GM21360 (cell line): ENCODE data around the gene FAM229A.
A peak's percentile ranks its signal among the peaks of the same experiment; 100 is the strongest.

Experiments
- ATAC-seq: cut with Tn5 transposase; IDR thresholded peaks from one replicate; pipeline ENCODE4 v1.9.1; 2021; ENCODE audit warnings: mild to moderate bottlenecking, moderate library complexity; ENCODE audit not compliant: unreplicated experiment

FAM229A gene

DNA sequence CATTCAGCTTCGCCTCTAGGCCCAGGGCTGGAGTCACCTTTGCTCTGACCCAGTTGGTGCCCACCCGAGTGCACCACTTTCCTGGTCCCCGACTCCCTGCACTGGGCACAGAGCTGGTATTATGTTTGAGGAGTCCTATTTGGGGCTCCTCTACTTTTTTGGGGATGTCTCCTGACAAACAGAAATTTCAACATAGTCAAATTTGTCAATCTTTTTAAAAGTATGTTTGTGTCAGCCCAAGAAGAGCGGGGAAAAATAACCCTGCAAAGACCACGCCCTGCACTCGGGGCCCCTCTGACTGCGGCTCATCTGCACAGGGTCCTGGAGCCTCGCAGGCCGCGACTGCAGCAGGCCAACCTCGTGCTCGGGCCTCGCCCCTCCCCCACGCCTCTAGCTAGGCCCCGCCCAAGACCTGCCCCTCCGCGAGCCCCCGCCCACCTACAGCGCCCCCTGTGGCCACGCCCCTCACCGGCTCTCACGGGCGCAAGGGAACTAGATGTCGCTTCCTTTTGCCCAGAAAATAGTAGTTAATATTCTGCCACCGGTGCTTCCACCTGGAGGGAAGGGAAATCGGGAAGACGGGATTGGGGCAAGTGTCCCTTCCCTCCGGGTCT is 11.4 kb downstream of the FAM229A start:
- ATAC-seq, result peak; percentile 20

DNA sequence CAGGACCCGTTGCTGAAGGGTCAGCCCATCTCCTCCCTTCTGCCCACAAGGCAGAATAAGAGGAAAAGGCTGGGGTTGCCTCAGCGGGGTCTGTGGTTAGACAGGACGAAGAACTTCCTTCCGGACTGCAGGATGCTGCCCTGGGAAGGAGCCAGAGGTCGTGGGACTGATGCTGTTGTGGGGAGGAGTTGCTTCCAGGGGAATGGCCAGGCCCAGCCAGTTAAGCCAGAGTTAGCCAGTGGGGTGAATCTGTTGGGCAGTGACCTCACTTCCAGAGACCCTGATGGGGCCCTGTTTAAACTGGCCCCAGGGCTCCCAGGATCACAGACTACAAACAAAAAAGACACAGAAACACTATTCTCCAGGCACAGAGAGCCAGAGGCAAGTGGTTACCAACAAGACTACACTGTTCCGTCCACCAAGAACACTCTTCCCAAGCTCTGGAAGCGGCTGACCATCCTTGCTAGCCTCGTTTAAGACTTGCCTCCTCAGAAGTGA is 13.0 kb downstream of the FAM229A start:
- ATAC-seq, result no peak

DNA sequence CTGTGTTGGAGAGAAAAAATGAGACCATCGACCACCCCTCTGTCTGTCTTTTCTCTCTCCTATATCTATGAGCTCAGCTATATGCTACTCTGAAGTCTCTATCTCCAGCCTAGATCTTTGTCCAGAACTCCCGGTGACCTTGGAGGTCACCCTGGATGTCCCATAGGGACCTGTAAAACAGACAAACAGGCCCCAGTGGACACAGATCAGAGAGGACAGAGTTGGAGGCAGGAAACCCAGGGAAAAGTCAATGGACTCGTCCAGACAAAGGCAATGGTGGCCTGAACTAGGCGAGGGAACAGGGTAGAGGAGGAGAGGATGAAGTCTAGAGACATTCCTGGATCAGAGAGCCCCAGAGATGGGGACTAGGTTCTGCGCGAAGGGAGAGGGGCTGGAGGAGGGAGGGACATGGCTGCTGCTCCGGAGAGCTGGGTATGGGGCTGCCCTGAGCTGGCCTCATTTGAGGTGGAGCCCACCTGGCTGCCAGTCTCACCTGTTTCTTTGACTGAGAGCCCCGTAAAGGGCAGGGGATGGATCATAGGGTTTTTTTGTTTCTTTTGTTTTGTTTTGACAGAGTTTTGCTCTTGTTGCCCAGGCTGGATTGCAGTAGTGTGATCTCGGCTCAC is 15.6 kb downstream of the FAM229A start:
- no peak for ATAC-seq

DNA sequence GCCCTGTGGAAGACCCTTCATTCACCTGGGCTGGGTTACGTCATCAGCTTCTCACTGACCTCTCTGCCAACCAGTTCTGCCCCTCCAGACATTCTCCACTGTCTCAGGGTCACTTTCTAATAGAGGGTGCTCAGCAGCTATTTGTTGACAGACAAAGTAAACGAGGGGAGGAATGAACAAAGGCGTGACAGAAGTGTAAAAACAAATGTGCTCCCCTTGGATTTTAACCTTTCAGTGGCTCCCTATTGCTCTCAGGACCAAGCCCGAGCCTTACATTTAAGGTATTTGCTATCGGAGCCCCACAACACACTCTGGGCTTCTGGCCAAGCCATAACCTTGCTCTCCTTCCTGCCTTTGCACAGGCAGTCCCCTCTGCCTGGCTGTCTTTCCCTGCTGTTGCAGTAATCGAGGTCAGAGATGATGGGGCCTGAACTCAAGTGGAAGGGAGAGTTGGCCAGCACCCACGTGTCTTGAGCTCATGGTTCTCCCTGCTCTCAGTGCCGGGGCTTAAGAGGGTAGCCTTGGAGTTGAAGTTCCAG is 16.9 kb downstream of the FAM229A start:
- ATAC-seq, result no peak

DNA sequence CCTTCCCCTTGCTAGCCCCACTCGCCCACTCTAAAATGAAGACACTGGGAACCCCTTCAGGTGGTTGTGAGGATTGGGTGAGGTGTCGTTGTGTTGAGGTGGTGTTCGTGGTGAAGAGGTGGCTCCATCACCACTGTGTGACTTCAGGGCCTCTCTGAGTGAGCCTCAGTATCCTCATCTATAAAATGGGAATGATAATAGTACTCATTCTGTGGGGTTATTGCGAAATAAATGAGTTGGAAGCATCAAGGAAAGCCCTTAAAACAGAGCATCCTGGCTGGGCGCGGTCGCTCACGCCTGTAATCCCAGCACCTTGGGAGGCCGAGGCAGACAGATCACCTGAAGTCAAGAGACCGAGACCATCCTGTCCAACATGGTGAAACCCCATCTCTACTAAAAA is 19.6 kb downstream of the FAM229A start:
- ATAC-seq, result no peak

DNA sequence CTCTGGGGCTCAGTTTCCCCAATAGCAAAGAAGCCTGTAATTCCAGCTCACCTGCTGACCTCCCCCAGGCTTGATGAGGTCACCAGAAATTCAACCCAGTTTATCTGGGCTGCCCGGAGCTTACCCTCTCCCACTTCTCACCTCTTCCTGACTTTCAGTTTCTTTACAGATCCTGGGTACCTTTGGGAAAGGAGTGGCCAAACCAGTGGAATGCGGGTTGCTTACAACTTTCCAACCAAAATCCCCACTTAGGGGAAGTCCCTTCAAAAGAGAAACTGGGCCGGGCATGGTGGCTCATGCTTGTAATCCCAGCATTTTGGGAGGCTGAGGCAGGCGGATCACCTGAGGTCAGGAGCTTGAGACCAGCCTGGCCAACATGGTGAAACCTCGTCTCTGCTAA is 20.3 kb downstream of the FAM229A start:
- no peak for ATAC-seq

DNA sequence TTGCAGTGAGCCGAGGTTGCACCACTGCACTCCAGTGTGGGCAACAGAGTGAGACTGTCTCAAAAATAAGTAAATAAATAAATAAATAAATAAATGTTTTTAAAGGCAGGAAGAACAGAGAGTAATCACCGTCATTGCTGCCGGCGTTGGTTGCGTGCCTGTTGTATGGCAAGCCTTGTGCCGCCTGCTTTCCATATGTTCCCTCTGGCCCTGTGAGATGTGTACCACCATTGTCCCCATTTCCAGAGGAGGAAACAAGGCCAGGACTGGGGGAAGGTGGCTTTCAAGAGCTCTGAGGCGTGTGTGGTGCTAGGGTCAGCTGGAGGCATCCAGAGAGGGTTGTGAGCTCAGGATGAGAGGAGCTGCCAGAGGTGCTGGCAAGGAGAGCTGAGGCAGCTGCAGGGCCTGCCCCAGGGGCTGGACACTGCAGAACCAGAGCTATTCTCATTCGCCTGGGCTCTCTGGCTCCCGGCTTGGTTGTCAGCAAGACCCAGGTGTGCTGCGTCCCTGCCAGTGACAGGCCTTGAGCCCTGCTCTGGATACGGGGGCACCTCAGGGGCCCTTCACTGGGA is 21.0 kb downstream of the FAM229A start:
- no peak for ATAC-seq

DNA sequence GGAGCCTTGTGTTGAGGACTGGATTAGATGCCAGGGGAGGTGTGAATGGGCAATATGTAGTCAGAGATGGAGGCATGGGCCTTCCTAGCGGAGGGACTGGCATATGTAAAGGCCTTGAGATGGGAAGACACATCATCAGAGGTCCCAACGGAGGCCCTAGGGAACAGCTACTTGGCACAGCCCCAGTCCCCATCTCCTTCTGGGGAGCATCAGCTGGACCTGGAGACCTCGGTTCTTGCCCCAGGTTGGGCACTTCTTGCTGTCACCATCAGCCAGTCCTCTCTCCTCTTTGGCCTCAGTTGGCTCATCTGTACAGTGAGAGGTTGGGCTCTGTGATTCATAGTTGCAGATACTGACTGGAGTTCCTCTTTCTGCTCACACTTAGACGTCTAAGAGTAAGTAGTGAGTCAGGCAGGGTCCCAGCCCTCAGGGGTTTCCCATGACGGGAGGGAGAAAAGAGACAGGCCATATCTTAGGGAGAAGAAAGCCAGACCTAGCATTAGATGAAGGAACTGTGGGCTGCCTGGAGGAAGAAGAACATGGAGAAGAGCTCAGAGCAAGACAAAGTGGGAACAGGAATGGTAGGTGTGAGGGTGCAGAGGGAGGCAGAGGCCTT is 22.8 kb downstream of the FAM229A start:
- ATAC-seq, result no peak

DNA sequence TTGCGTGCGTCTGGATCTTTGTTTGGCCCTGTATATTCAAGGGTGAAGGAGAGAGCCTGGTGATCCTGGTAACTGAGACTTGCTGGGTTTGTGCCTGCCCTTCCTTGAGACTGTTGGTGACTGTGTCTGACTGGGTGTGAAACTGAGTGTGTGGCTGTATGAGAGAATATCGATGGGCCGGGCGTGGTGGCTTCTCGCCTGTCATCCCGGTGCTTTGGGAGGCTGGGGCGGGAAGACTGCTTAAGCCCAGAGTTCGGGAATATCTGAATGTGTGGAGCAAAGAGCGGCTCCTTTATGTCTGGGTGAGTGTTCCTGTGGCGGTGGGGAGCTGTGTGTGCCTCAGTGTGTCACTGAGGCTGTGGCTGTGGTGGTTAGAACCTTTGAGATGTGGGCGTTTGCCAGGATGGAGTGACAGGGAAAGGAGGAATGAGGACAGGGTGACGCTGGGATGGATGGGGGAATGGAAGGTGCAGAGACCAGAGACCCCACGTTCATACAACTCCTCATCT is 23.6 kb downstream of the FAM229A start:
- no peak for ATAC-seq

DNA sequence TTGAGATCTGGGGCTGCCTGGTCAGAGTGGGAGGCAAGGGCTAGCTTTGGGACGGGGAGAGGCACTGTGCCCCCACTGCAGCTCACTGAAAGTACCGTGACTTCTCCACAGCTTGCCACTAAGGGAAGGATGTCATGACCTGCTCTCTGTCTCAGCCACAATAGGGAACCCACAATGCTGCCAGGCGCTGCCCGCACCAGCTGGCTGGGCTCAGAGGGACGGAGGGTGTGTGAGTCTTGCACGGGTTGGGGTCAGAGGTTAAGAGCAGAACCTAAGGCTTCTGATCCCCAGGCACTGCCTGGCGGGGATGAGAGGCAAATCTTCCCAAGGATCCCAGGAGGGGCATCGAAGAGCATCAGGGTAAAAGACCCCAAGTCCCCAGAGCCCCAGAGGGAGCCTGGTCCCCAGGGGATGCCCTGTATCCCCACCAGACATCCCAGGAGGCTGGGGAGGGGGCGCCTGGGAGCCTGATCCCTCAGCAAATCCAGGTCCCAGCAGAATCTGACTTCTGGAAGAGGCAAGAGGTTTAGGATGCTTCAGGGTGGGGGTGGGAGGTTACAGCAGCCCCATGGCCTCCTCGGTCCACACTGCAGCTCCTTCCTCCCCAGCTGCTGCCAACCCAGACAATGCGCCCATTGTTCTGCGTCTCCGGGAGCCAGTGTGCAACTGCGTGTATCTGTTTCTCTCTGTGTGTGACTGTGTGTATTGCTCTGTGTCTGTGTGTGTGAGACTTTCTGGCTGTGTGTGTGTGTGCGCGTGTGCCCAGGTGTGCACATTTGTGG is 24.2 kb downstream of the FAM229A start:
- ATAC-seq, result no peak

DNA sequence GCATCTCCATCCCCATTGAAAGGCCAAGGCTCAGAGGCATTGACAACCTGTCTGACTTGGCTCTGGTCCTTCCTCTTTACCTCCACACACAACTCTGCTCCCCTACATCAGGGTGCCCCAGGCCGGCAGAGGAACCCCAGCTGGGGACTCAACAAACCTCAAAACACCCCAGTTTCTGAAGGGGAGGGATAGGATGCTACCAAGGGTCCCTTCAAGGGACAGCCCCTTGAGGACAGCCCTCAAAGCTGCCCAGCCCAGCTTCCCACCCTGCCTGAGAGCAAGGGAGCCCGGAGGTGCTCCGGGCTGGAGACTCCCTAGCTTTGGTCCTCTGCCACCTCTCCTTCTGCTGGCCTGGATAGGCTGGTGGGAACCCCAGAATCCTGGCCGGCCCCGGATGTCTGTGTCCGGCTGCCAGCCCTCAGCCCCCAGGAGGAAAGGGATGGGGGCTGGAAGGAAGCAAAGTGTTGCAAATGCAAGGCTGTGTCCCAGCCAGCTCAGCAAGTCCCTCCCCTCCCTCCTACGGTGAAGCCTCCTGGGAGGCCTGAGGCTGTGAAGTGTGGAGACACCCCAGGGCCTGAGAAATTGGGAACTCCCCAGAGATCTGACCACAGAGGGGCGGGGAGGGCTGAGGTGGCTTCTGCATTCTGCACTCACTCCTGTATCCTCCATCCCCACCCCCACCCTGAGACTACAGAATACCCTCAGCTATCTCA is 25.2 kb downstream of the FAM229A start:
- ATAC-seq, result no peak

DNA sequence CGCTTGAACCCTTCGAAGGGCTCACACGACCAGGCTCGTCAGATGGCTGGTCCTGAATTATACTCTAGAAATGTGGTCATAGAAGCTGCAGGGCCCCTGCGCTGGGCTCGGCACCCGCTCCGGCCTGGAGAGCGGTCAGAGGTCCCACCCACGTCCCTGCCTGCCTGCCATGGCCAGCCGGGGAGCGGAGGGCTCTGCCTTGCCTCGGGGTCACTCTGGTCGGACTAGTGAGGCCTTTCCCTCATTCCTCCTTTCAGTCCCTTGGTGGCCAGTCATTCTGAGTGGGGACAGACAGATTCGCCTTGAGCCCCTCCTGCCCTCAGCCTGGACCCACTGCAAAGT is 25.7 kb downstream of the FAM229A start:
- ATAC-seq, result no peak

DNA sequence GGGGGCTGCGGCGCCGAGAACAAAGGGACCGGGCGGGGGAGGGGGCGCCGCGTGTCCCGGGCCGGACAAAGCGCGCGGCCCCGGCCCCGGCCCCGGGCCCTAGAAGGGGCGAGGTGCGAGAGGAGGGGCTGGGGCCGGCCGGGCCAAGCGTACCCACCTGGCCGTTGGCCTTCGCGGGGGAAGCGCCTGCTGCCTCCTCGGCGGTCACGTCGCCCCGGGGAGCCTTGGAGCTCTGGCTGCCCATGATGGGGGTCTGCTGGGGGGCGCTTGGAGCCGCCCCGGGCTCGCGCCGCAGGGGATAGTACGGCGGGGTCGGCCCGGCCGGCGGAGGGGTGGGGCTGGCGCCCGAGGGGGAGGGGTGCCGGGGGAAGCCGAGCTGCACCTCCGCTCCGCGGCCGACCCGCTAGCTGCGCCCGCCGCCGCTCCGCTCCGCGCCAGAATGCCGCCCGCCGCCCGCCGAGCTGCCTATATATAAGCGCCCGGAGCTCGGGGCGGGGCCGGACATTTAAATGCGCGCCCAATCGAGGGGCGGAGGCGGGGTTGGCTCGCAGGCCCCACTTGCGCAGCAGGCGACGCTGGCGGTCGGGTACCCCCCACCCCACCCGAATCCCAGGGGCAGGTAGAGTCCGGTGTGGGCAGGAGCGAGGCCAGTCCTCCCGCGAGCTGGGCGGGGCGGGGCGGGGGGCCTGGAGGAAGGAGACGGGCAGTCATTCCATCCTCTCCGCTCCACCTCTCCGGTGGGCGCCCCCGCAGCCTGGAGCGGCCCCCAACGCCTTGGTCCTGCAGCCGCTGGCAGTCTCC is 26.3 kb downstream of the FAM229A start, which contains the start of gene MARCKSL1:
Gene MARCKSL1 (minus strand): TSS at position 444 of the 801 bp plus-strand sequence. CDS start 200 bp downstream, at position 244.
- ATAC-seq, result peak; percentile 37

DNA sequence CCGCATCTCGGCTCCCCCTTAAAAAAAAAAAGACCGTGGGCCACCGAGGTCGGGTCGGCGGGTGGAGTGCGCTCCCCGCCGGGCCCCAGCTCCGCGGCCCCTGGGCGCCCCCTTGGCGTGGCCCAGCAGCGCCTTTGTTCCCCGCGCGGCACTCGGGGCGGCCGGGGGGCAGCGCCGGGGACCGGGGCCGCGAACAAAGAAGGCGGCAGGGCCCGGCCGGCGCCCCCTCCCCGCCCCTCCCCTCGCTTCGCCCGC is 26.8 kb downstream of the FAM229A start:
- peak; percentile 2 for ATAC-seq

DNA sequence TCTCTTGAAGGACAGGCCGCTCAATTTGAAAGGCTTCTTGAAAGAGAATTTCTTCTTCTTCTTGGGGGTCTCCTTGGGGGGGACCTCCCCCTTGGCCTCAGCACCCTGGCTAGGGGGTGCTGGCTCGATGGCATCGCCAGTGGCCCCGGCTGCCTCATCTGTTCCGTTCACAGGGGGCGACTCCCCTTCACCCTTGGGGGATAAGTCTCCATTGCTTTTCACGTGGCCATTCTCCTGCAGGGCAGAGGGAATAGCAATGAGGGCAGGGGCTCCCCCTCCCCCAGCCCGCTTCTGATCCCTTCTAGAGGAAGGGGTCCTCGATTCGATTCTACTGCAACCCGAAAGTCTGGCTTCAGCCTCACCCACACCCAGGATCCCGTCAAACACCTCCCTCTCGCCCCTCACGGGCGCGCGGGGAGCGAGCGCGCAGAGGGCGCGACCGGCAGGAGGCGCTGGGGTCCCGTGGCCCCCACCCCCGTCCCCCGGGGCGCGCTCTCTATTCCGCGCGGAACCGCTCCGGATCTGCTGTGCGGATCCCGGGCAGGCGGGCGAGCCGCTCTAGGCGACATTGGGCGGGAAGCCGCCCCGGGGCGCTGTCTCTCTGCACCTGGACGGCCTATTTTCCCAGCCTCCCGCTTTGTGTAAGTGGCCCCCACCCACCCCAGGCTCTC is 27.3 kb downstream of the FAM229A start:
- peak; percentile 22 for ATAC-seq

DNA sequence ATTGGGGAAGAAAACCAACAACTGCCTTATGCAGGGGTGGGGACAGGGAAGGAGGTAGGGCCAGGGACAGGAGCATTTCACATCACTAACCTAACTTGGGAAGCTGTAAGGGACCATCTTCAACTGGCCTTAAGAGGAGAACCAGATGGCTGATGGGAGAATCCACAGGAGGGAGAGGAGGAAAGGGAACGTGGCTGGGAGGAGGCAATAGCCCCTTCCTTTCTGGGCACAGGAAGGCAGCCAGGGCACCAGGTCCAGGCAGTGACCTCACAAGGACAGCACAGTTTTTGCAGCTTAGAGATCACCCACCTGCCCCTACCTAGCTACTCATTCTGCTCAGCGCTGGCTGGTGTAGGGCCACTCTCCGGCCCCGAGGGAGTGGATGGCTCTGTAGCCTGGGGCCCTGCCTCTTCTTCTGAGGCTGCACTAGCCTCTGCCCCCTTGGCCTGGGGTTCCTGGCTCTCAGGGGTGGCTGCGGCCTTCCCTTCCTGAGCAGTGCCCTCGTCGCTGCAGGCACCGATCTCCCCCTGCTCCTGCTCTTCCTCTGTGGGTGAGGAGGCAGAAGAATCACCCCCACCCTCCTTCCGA is 27.9 kb downstream of the FAM229A start:
- no peak for ATAC-seq

DNA sequence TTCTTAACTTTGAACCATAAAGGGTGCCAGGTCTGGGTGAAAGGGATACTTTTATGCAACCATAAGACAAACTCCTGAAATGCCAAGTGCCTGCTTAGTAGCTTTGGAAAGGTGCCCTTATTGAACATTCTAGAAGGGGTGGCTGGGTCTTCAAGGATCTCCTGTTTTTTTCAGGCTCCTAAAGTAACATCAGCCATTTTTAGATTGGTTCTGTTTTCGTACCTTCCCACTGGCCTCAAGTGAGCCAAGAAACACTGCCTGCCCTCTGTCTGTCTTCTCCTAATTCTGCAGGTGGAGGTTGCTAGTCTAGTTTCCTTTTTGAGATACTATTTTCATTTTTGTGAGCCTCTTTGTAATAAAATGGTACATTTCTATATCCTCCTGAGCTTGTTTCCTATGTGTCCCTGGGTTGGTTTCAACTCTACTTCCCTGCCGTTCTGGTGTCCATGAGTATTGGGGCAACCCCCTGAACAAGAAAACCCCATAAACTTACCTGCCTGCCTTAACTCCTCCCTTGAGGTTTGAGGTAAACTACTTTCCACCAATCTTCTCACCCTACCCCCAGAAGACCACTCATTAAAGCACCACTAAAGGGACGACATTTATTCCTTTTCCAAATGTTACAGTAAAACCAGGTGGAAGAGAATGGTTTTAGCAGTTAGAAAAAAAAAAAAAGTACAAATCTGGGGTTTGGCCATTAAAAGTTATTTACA is 28.9 kb downstream of the FAM229A start:
- ATAC-seq, result no peak
